ENCODE data around the gene SP3. TPM values are rescaled to one million over a fixed set of nuclear protein-coding genes. Genes with fewer than 3 reads are reported as not detected.

Gene SP3
- total RNA-seq, 2 donors from 2014 or later: 33.2 to 45.0 TPM

DNA sequence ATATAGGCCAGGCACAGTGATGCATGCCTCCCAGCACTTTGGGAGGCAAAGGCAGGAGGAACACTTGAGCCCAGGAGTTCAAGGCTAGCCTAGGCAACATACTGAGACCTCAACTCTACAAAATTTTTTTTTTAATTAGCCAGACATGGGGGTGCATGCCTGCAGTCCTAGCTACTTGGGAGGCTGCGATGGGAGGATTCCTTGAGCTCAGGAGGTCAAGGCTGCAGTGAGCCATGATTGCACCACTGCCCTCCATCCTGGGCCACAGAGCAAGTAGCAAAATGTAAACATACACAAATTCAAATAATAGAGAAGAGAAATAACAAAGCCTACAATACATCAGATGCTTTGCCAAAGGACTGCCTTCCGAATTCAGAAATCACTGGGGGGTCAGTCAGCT is 7.0 kb upstream of the SP3 start:
- Histone ChIP-seq H3K4me1 (no peaks in the 10 kb centered on the region), H3K27ac (no peak overlapping the region), H3K4me3 (no peak overlapping the region), H3K9me3 (no peaks in the 10 kb centered on the region), H3K27me3 (no peaks in the 10 kb centered on the region), H3K36me3 (no peaks in the 10 kb centered on the region)
- TF ChIP-seq, protein P1, sequence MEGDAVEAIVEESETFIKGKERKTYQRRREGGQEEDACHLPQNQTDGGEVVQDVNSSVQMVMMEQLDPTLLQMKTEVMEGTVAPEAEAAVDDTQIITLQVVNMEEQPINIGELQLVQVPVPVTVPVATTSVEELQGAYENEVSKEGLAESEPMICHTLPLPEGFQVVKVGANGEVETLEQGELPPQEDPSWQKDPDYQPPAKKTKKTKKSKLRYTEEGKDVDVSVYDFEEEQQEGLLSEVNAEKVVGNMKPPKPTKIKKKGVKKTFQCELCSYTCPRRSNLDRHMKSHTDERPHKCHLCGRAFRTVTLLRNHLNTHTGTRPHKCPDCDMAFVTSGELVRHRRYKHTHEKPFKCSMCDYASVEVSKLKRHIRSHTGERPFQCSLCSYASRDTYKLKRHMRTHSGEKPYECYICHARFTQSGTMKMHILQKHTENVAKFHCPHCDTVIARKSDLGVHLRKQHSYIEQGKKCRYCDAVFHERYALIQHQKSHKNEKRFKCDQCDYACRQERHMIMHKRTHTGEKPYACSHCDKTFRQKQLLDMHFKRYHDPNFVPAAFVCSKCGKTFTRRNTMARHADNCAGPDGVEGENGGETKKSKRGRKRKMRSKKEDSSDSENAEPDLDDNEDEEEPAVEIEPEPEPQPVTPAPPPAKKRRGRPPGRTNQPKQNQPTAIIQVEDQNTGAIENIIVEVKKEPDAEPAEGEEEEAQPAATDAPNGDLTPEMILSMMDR (IDR thresholded peaks at IDR 0.05): no peak
- no peak for DNase-seq (ENCODE audit: low spot score)

DNA sequence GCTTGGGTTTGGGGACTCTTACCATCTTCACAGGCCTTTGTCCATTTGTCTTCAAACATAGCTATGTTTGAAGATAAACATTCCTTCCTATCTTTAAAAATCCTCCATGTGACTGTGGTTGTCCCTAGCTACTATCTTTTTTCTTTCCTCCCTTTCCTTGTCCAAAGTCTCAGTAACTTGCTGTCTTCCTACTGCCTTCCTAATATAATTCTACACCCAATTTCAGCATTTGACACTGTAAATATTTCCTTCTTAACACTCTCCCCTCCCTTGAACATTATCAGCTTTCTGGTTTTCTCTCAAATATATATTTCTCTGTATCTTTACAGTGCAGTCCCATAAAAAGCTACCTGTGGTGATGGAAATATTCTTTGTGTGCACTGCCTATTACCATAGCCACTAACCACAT is 5.3 kb upstream of the SP3 start:
- Histone ChIP-seq H3K4me1 (peaks cover 0 to 6% of the 10 kb centered on the region in 2 donors), H3K36me3 (no peaks in the 10 kb centered on the region), H3K27me3 (no peaks in the 10 kb centered on the region), H3K4me3 (no peak overlapping the region), H3K27ac (no peak overlapping the region), H3K9me3 (no peaks in the 10 kb centered on the region)
- TF ChIP-seq, protein P1 (IDR thresholded peaks at IDR 0.05): no peak
- no peak for DNase-seq (ENCODE audit: low spot score)

DNA sequence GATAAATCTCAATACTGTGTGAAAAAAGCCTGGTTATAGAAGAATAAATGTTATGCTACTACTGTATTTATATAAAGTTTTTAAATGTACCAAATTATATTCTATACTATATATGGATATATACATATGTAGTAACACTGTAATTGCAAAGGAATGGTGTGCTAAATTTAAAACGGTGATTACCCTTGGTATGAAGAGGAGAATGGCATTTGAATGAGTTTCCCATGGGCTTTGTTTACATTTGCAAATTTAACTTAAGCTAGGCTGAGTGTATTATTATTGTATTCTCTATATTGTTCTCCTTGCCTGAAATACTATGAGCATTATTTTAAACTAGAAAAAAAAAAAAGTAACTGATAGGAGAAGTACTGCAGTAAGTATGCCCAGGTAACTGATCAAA is 4.7 kb upstream of the SP3 start:
- no peaks in the 10 kb centered on the region for H3K36me3 ChIP-seq
- DNase-seq (ENCODE audit: low spot score): no peak
- H3K4me3 ChIP-seq: no peak overlapping the region
- TF ChIP-seq, protein P1 (IDR thresholded peaks at IDR 0.05): no peak
- no peak overlapping the region for H3K27ac ChIP-seq
- no peaks in the 10 kb centered on the region for H3K27me3 ChIP-seq
- H3K4me1 ChIP-seq: peaks cover 0 to 6% of the 10 kb centered on the region in 2 donors
- H3K9me3 ChIP-seq: no peaks in the 10 kb centered on the region

DNA sequence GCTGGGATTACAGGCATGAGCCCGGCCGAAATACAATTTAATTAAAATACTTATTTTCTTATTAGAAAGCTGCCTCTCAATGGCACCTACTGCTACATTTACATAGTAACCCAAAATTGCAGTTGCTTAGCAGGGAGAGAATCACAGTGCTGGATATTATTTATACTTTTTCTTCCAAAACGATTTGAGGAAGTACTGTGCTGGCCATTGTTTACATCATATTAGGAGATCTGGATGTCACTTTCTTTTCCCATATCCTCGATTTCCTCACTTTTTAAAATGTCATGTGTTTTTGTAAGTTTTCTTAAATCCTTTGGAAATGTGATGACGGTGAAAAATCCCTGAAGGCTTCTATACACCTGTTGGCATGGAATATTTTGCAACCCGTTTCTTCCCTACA is 3.4 kb upstream of the SP3 start:
- Histone ChIP-seq H3K4me3 (no peak overlapping the region), H3K36me3 (no peaks in the 10 kb centered on the region), H3K27me3 (no peaks in the 10 kb centered on the region), H3K4me1 (peaks cover 0 to 6% of the 10 kb centered on the region in 2 donors), H3K9me3 (no peaks in the 10 kb centered on the region), H3K27ac (no peak overlapping the region)
- DNase-seq (ENCODE audit: low spot score): no peak
- TF ChIP-seq, protein P1 (IDR thresholded peaks at IDR 0.05): no peak

DNA sequence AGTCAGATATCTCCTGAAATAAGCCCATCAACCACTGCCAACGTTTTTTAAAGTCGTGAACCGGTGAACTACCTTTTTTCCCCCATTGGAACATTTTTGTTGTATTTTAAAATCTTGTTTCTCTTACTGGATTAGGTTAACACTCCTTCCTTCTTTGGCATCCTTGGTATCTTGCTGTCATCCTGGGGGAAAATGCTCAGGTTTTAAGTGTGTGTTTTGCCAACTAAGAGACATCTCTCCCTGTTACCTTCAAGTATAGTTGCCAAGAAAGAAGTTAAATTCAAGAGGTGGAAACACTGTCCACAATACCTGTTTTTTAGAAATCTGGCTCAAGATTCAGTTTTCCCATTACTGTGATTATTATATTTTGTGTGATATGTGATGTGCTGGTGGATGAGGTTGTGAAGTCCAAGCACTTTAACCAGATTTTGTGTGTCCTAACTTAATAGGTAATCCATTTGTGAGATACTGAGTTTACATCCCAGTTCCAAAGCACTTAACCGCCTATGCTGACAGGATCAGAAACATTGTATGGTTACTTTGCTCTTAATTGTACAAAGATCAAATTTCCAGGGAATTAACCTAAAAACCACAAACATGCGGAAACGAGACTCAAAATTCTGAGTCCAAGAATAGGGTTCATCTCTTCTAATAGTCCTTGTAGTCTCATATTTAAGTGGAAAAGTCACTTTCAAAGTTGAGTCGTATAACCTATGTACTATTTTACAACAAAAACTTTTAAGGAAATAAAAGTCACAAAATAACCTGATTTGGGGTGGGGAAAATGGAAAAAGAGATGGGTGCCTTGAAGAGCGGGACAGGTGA is 1.3 kb upstream of the SP3 start:
- Histone ChIP-seq H3K36me3 (no peaks in the 10 kb centered on the region), H3K4me1 (peaks cover 0 to 22% of the 10 kb centered on the region in 2 donors), H3K27ac (peak overlapping the region; percentile 99 to 100), H3K27me3 (no peaks in the 10 kb centered on the region), H3K9me3 (no peaks in the 10 kb centered on the region), H3K4me3 (peak overlapping the region; percentile 87 to 88)
- TF ChIP-seq, protein P1 (IDR thresholded peaks at IDR 0.05): no peak
- DNase-seq (ENCODE audit: low spot score): no peak

Data from right atrium auricular region (tissue), 2 donors.